ENCODE data around the gene CREBBP. TPM values are rescaled to one million over a fixed set of nuclear protein-coding genes. Genes with fewer than 3 reads are reported as not detected.
"Not testable (repeated sequence)": the region's sequence is repeated elsewhere in the genome, so short reads cannot be mapped to it uniquely, and the experiment has no call there.

The CREBBP gene
- 106 TPM for total RNA-seq

DNA sequence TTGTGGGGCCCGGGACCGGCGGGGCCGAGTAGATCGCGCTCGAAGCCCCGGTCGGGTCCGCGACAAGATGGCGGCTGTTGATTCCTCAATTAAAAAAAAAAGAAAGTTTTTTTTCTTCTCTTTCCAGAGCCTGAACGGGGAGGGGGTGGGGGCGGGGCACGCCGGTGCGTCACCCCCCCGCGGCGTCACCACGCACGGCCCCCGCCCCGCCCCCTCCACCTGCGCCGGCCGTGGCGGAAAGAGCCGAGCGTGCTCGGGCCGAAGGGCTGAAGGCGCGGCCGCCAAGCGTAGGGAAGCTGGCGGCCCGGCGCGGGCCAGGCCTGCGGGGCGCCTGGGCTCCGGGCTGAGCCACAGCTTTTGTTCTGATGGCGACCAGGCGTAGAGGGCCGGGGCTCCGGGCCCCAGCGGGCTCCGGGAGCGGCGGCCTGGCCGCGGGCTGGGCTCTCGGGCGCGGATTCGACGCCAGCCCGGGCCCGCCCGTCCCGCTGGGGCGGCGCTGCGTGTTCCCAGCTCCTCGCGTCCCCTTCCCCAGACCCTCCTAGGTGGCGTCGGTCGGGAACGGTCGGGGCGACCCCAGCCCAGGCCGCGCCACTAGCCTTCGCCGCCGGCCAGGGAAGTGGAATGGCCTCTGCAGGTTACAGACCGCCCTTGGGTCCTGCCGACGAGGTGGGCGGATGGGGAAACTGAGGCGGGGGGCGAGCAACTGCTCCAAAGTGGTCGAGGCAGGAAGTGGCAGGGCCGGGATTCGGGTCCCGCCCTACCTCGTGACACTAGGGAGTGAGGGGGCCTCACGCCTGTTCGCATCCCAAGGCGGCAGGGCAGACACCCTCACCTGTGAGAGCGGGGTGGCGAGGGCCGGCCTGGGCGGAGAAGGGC lies at the start of gene CREBBP:
Gene CREBBP, minus strand, starts transcription at position 91 of the 876 bp plus-strand sequence. CDS start 797 bp downstream, outside the sequence.
- peak; percentile 96 for DNase-seq

DNA sequence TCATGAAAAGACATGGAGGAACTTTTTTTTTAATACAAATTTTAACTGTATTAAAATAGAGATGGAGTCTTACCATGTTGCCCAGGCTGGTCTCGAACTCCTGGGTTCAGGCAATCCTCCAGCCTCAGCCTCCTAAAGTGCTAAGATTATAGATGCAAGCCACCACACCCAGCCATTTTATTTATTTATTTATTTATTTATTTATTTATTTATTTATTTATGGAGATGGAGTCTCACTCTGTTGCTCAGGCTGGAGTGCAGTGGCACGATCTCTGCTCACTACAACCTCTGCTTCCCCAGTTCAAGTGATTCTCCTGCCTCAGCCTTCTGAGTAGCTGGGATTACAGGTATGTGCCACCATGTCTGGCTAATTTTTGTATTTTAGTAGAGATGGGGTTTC lies 46.6 kb upstream of the CREBBP start:
- not testable (repeated sequence) for DNase-seq

DNA sequence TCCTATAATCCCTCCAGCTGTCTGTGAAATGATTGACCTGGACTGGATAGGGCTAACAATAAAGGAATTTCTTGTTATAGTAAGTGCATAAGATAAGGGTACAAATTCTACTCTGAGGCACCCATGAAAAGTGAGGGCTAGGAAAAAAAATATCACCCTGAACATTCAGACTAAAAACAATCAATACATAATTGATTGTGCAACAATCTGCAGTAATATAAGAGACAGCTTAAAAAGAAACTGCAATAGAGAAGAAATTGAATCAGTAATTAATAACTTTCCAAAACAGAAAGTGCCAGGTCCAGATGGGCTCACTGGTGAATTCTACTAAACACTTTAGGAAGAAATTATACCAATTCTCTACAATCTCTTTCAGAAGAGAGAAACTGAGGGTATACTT lies 44.2 kb upstream of the CREBBP start:
- DNase-seq, result no peak

DNA sequence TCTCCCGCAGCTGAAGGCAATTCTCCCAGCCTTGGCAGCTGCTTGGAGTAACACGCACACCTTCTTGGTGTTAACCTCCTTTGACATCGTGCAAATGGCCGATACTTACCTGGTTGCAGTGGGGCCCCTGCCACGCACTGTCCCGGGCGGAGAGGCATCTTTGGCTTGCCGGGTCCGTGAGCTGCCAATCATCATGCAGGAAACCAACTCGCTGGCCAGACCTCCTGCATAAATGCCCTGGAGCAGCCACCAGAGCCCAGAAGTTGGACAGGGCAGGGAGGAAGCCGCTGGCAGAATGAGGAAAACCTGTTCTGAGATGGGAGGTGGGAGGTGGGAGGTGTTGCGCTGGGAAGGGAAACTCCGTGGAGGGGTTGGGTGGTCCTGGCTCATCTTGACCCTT lies 41.7 kb upstream of the CREBBP start:
- no peak for DNase-seq

DNA sequence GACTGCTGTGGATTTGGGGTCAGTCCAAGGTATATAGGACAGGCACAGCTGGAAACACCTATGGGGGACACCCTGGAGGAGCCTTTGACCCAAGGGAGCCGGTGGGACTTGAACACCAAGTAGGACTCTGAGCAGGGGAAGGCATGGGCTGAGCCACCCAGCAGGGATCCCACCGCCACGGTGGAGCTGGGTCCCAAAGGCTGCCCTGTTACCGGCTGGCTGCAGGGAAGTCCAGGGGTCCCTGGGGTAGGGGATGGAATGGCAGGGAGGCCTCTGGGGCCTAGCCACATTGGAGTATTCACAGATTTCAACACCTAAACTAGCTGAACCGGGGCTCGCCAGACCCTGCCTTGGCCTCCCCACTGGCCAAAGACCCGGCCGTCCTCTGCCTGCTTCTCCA lies 39.7 kb upstream of the CREBBP start:
- DNase-seq, result no peak

DNA sequence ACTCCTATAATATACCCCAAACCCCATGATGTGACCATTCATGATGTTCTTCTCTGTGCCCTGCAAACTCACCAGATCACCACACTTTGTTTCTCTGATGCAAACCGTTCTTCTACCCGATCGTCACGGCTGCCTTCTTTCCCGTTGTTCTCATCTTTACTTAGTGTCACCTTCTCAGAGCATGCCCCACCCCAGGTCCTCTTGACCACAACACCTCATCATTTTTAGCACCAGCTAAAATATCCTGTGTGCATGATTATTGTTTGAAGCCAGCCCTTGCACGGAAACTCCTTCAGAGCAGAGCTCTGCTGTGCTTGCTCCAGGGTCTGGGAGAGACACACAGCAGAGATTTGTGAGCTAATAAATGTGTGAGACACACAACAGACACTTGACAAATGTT lies 38.9 kb upstream of the CREBBP start:
- no peak for DNase-seq

DNA sequence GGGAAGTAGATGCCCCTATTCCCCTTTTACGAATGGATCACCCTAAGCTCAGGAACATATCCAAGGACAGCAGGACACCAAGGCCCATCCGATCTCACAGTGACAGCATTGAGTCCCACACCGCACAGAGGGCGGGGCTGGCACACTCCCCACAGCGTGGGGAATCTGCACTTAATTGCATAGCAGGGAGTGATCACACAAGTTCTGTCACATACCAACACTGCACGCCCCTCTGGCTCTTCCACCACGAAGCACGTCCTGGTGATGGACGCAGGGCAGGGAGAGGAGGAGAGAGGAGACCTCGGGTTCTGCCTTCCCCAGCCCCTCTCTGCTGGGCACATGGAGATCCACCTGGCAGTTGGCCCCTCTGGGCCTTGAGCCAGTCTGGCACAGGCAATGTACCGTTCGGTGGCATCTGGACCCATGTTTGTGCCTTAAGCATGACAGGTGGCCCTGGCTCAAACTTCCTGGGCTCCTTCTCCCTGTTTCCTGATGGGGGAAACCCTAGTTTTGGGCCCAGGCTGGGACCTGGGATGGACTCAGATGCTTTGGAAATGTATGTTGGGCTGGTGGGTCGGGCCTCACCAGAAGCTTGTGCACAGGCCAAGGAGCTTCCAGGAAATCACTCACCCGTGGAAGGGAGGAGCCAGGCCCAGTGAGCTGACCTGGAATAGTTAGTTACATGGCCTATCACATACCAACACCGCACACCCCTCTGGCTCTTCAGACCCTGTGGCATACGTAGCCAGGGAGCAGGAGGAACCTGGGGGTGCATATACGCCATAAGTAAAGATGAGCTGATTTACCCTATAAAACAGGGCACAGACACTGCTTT lies 35.1 kb upstream of the CREBBP start:
- no peak for DNase-seq

DNA sequence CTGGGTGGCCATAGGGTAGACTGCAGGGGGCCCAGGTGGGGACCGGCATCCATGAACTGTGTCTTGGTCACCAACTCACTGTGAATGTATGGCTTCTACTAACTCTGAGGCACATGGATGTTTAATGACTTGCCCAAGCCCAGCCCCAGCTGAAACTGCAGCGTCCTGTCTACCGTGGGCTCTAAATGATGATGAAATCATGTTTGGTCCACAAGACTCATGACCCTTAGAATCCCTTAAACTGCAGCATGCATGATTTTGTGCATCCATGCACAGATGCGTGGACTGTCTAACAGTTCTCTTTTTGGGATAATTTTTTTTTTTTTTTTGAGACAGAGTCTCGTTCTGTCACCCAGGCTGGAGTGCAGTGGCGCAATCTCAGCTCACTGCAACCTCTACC lies 32.4 kb upstream of the CREBBP start:
- DNase-seq, result no peak

DNA sequence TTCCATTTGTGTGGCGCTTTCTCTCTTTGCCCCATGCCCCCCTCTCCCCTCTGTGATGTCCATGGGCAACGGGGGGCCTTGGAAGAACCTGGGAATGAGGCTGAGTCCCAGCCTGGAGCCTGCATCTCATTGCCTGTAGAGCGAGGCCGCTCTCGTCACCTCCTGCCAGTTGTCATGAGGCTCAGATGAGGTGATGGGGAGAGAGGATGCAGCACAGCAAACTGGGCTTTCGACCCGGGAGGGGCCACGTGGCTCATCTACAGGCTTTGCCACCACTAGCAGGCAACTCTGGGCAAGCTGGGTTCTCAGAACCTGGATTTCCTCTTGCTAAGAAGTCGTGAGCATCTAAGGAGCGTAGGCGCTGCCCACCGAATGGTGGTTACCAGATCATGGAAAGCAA lies 31.9 kb upstream of the CREBBP start:
- no peak for DNase-seq

DNA sequence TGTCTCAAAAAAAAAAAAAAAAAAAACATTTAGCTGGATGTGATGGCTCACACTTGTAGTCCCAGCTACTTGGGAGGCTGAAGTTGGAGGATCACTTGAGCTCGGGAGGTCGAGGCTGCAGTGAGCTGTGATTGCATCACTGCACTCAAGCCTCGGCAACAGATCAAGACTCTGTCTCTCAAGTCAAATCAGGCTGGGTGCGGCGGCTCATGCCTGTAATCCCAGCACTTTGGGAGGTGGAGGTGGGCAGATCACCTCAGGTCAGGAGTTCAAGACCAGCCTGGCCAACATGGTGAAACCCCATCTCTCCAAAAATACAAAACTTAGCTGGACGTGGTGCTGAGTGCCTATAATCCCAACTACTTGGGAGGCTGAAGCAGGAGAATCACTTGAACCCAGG lies 31.2 kb upstream of the CREBBP start:
- DNase-seq, result not testable (repeated sequence)

DNA sequence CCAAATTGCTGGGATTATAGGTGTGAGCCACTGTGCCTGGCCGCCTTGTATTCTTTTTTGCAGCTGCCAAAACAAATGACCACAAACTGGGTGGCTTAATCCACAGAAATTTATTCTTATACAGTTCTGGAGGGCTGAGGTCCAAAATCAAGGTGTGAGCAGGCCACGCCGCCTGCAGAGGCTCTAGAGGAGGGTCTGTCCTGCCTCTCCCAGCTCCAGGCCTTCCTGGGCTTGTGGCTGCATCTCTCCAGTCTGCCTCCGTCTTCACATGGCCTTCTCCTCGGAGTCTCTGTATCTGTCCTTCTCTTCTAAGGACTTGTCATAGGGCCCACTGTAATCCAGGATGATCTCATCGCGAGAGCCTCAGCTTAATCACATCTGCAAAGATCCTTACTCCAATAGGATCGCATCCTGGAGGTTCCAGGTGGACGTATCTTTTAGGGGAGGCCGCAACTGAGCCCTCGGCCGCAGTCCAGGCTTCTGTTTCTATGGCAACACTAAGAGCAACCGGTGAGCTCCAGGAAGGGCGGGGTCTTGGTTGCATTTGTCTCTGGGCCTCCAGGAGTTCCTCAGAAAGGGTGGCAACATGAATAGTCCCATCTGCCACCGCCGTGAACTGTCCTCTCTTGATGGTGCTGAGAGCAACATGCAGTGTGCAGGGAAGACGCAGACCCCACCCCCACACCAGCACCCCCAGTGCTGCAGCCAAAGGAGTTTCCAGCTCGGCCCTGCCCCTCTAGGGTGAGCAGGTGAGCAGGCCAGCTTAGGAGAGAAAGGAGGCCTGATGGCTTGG lies 29.5 kb upstream of the CREBBP start:
- DNase-seq, result no peak

DNA sequence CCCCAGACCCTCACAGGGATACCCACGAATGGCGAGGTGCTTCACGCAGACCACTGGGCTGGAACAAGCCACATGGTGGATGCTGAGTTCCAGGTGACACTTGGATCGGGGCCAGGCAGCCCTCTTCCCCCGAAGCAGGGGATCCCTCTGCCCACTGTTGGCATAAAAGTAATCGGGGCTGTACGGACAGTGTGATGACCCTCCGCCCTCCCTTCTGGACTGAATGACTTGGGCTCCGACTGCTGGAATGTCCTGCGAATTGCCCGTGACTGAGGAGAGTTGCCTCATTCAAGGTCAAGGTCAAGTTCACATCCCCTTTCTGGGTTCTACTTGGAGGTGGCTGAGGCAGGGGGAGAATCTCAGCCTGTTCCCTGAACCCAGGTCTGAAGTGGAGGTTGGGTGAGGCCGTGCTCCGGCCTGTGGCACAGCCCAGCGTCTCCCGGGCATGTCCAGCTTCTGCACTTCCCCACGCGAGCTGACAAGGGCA lies 28.5 kb upstream of the CREBBP start:
- DNase-seq, result no peak

DNA sequence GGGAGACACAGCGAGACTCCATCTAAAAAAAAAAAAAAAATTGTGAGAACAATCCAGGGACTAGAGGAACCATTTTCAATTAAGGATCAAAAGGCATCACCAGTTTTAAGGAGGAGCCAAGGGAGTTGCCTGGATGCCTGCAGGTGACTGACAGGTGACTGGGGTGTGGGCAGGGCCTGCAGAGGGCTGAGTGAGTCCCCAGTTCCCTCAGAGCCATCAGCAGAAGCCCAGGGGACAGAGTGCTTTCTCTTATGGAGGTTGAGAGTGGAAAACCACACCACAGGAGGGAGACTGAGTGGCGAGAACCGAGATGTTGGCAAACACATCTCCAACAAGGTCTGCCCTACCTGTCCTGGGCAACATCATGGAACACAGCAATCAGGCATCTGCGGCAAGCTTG lies 27.1 kb upstream of the CREBBP start:
- no peak for DNase-seq

DNA sequence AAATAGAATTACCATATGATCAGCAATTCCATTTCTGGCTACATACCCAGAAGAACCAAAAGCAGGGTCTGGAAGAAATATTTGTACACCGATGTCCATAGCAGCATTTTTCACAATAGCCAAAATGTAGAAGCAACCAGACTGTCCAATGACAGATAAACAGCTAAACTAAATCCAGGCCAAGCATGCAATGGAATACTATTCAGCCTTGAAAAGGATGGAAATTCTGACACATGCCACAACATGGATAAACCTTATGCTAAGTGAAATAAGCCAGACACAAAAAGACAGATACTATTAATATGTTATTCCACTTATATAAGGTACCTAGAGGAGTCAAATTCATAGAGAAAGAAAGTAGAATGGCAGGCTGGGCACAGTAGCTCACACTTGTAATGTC lies 25.9 kb upstream of the CREBBP start:
- DNase-seq, result no peak

DNA sequence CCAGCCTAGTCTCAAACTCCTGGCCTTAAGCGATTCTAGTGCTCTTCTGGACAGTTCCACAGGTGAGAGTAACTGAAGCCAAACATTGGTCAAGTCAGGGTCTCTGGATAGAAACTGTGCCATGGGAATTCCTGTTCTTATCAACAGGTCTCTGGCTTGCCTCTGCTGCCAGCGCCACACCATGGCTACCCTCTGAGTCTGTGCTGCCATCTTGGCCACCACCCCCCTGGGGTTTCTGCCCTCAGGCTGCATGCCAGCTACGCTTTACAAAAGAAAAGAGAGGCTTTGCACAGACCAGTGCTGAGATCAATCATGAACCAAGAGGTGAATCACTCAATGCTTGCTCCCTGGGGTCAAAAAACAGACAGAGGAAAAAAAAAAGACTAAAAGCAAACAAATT lies 24.4 kb upstream of the CREBBP start:
- no peak for DNase-seq

DNA sequence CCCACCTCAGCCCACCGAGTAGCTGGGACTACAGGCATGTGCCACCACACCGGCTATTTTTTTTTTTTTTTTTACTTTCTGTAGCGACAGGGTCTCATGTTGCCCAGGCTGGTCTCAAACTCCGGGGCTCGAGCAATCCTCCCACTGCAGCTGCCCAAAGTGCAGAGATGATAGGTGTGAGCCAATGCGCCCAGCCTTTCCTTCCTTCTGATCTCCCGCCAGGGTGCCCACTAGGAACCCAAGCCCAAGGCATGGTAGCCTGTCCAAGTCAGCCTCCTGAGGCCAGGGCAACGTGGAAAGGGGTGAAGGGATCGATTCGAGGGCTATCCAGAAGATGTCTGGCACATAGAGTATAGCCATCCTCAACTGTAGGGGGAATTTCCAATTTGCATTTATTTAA lies 9.6 kb upstream of the CREBBP start:
- DNase-seq, result no peak

DNA sequence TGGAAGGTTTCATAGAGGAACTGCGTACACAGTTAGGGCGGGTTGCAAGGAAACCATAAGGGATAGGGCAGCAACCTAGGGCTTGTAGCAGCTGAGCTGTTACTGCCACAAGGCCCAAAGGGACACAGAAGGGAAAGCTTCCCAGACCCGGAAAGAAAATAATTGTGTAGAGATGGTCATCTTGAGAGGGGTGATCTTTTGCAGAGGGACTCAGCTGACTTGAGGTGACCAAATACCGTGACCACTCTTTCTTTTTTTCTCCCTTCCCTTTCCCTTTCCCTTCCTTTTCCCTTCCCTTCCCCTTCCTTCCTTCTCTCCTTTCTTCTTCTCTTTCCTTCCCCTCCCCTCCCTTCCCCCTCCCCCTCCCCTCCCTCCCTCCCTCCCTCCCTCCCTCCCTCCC lies 8.5 kb upstream of the CREBBP start:
- DNase-seq, result no peak

DNA sequence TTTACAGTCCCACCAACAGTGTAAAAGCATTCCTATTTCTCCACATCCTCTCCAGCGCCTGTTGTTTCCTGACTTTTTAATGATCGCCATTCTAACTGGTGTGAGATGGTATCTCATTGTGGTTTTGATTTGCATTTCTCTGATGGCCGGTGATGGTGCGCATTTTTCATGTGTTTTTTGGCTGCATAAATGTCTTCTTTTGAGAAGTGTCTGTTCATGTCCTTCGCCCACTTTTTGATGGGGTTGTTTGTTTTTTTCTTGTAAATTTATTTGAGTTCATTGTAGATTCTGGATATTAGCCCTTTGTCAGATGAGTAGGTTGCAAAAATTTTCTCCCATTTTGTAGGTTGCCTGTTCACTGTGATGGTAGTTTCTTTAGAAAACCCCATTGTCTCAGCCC lies 5.5 kb upstream of the CREBBP start:
- DNase-seq, result not testable (repeated sequence)

DNA sequence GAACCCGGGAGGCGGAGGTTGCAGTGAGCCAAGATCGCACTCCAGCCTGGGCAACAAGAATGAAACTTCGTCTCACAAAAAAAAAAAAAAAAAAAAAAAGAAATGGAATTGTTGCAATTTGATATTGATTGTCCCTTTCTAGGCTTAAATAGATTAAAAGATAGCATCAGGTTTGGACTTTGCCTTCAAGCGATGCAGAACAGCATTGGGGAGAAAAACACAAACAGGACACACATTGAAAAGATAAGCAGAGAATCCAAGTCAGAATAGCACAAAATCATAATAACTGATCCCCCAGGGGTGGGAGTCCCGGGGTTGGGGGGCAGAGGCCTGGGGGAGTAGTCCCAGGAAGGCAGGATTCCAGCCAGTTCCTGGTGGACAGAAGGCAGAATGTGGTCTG lies 3.9 kb upstream of the CREBBP start:
- no peak for DNase-seq

DNA sequence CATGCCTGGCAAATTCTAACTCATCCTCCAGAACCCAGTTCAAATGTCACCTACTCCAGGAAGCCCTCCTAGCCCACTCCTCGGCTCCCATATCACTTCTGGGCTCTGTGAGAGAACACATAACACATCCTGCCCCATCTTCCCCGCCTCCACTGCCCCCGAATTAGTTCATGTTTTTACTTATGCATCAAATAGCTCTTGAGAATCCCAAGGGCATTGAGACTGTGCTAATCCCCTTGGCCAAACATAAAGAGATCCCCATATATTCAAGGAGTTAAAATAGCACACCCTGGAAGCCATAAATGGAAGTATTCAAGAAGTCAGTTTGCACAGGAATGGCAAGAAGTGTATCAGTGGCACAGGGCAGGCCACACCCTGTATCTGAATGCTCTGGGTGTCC lies 2.0 kb upstream of the CREBBP start:
- no peak for DNase-seq

DNA sequence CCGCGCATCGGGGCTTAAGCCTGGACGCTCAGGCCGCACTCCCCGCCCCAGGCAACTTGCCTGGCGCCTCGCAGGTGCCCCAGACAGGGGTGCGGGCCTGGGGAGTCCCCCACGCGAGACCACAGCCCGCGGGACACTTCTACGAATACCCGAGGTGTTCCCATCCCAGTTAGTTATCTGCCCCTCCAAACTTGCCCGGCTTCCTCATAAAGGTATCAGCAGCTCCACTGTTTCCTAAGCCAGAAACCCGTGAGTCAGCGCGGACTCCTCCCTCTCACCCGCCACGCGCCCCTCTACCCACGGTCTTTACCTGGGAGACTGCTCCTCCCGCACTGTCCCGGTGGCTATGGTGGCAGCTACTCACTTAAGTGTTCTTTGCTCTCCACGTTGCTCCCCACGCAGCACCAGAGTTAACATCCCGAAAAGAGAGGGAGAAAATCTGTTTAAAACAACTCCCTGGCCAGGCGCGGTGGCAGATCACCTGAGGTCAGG lies 1.0 kb upstream of the CREBBP start:
- no peak for DNase-seq

DNA sequence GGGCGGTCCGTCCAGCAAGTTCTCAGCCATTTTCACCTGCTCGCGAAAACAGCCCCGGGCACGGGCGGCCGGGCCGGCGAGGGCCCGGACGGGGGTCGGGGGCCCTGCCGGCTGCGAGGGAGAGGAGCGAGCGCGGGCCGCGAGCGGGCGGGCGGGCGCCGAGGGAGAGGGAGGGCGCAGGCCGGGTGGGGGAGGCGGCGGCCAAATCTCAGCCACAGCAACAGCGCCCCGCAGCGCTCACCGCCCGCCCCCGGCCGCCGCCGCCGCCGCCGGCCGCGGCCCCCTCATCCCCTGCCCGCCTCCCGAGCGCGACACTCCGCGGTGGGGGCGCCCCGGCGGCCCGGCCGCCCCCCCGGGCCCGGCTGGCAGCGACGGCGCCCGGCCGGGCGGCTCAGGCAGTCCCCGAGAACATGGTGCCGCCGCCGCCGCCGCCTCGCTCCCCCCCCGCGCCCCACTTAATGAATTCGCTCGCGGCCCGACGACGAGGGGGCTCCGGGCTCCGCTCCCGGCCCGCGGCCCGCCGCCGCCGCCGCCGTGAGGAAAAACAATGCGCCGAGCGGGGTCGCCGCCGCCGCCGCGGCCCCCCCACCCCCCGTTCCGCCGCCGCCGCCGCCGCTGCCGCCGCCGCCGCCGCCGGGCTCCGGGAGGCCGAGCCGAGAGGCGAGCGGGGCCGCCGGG lies 487 bp downstream of the CREBBP start:
- DNase-seq, result peak; percentile 89
